GM19397 (cell line): ENCODE results near the gene TM2D1.
"Not testable (repeated sequence)": the region's sequence is repeated elsewhere in the genome, so short reads cannot be mapped to it uniquely, and the experiment has no call there.

Source experiments
- ATAC-seq: cut with Tn5 transposase; IDR thresholded peaks from one replicate; pipeline ENCODE4 v1.9.1; 2021; ENCODE audit warnings: mild to moderate bottlenecking, moderate library complexity; ENCODE audit not compliant: unreplicated experiment

TM2D1 gene

DNA sequence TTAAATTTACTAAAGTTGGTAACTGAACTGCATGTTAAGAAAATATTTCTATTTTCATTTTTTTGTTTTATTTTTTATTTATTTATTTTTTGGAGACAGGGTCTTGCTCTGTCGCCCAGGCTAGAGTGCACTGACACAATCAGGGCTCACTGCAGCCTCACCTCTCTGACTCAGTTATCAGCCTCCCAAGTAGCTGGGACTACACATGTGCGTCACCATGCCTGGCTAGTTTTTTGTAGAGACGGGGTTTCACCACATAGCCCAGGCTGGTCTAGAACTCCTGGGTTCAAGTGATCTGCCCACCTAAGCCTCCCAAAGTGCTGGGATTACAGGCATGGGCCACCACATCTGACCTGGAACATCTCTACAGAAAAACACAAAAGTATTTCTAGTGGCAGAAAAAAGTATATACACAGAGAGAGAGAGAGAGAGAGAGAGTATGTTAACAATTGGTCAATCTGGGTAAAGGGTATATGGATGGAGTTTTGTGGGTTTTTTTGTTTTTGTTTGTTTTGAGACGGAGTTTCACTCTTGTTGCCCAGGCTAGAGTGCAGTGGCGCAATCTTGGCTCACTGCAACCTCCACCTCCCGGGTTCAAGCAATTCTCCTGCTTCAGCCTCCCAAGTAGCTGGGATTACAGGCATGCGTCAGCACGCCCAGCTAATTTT lies 5.8 kb downstream of the TM2D1 start:
- not testable (repeated sequence) for ATAC-seq

DNA sequence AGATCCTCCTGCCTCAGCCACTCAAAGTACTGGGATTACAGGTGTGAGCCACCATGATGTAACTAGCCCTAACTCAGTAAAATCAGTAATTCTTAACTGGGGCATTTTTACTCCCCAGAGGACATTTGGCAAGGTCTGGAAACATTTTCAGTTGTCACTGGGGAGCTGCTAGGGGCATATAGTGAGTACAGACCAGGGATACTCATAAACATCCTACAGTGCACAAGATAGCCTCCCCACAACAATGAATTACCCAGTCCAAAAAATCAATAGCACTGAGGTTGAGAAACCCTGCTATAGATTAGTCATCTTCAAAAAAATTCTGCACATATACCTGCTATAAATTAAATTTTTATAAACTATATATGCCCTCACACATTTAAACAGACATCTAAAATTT lies 13.0 kb downstream of the TM2D1 start:
- no peak for ATAC-seq

DNA sequence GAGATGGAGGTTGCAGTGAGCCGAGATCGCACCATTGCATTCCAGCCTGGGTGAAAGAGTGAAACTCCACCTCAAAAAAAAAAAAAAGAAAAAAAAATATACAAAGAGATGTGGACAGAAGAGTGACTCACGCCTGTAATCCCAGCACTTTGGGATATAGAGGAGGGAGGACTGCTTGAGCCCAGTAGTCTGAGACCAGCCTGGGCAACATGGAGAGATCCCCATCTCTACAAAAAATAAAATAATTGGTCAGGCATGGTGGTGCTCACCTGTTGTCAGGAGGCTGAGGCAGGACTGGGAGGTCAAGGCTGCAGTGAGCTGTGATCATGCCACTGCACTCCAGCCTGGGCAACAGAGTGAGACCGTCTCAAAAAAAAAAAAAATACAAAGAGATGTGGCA lies 13.7 kb downstream of the TM2D1 start:
- ATAC-seq, result not testable (repeated sequence)

DNA sequence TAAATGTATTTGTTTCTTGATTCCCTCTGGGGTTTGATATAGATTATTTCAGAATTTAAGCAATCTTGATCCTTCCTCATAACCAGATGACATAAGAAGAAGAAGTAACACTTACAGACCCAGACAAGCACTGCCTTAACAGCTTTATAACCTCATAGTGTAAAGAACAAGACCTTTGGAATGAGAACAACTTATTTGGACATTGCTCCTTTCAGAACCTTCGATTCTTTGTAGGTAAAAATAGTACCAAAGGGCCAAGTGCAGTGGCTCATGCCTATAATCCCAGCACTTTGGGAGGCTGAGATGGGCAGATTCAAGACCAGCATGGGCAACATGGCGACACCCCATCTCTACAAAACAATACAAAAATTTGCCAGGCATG lies 15.0 kb downstream of the TM2D1 start:
- no peak for ATAC-seq

DNA sequence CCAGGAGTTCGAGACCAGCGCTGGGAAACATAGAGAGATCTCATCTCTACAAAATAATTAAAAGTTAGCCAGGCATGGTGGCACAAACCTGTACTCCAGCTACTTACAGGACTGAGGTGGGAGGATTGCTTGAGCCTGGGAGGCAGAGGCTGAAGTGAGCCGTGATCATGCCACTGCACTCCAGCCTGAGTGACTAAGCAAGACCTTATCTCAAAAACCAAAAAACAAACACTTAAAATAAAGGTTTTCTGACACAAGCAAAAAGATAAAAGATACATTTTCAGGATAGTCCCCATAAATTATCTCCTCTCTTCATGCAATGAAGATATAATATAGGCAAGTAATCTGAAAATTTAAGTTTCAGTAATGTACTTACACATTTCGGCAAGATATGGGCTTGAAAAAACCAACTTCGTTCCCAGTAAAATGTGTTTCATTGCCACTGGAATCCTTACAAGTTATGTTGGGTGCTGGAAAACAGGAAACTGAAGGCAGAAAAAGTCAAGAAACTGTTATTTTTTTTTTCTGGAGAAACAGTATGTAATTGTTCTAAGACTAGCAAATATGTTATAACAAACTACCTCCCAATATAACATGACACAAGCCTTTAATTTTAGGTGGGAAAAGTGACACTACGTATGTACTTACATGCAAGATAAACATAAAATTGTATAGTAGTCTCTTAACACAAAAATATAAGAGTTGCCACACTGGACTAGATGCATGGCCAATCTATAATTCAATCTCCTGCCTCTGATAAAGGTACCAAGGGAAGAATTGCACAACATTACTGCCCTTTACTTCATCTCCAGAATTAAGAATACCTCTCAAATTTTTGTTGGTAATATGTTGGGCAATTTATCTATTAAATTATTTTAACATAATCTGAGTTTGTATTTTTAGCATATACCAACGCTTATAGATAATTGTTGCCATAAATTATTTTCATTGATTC lies 15.7 kb downstream of the TM2D1 start:
- no peak for ATAC-seq

DNA sequence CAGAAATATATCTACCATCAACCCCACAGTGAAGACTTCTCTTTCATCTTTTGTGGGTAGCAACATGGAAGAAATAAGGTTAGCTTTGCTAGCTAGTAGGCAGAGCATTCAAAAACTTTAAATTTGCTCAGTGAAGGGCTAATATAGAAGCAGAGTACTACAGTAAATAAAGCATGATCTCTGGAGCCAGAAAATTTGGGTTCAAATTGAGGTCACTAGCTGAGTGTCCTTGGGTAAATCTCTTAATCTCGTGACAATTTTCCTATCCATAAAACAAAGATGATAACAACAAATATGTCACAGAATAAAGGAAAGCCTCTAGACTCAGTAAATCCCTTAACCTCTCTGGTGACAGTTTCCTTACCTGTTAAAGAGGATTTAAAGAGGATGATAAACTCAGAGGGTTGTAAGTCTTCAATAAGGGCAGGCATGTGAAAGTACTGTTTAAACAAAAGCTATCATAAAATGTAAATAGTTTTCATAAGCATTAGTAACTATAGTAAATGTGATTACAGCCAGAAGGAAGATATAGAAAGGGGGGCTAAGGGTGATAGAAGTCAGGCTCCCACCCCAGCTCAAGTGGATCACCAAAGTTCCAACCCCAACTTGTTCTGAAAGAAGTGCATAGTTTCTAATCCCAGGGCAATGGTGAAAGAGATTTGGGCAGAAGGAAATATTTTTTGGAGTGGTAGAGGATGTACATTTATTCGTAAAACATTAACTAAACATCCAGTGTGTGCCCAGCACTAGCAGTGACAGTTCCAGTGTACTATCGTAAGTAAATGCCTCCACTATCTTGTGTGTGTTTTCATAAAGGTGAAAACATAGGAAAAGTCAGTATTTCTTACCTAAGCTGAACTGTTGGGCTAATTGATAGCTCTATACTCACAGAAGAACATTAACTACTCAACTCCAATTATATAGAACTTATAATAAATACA lies 24.8 kb downstream of the TM2D1 start:
- ATAC-seq, result no peak

DNA sequence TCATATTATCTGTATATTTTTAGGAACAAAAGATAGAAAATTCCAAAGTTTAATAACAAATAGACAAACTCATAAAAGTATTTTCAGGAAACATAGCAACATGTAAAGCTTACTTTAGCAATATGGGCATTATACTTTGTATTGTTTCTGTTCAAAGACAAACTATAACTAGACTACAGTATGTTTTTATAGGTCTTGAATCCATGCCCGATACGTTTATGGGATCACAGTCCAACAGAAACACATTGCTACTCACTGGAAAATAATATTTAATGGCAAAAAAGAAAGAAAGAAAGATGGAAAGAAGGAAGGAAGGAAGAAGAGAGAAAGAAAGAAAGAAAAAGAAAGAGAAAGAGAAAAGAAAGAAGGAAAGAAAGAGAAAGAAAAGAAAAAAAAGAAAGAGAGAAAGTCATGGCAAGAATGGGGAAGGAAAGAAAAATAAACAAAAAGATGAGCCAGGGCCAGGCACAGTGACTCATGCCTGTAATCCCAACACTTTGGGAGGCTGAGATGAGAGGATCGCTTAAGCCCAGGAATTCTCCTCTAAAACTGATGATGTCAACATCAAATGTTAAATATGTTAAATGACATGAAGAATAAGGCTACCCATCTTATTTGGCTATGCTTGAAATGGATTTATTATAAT lies 32.7 kb downstream of the TM2D1 start:
- ATAC-seq, result no peak

DNA sequence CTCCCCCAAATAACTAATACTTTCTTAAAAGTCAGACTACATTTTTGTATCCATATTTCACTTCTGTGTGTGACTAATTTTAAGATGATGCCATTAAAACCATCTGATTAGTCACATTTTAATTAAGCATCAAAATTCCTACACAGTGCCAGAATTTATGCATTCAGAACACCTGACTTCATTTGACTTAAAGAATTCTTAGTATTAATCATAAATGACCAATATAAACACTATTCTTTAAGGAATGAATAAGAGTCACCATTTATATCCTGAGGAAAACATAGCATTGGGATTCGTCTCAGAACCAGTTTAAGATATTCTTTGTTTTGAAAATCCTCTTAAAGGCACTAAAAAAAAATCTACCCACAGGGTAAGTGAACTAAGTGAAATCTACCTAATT lies 37.0 kb downstream of the TM2D1 start:
- no peak for ATAC-seq

DNA sequence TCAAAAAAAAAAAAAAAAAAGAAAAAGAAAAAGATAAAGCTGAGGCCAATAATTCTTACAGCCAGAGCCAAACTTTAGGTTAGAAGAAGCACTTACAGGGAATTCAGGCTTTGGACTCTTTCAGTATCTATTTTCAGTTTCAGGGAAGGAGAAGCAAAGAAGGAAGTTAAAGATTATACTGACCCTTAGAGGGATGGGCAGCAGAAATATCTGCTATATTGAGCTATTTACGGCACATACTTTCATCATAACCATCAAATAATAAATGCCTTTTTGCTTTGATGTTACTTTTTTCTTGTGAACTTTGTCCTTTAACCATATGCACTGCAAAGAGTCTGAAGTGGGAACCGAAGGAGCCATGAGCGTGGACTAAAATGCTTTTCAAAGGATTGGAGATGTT lies 42.0 kb downstream of the TM2D1 start:
- ATAC-seq, result no peak

DNA sequence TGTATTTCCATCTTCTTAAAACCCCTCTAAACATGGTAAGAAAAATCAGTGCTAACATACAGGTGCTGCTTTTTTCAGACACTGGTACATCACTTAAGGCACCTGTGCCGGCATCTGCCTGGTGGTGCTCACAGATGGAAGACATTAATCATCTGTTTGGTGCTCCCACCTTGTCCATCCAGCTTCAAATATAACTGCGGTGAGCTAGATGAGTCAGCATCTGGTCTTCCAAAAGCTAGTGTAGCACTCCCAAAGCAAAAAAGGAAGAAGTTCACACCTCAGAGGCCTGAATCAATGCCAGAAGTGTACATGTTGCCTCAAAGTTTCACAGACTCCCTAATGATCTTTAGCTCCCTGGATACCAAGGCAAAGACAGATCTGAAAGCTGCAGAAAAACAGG lies 44.4 kb downstream of the TM2D1 start:
- ATAC-seq, result no peak

DNA sequence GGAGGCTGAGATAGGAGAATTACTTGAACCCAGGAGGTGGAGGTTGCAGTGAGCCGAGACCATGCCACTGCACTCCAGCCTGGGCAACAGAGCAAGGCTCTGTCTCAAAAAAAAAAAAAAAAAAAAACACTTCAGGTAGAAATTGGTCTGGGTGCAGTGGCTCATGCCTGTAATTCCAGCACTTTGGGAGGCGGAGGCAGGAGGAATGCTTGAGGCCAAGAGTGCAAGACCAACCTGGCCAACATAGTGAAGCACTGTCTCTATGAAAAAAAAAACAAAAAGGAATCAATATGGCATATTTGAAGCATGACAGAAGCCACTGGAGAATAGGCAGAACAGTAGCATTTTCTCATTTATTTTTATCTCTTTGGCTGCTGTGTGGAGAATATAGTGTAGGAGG lies 48.1 kb downstream of the TM2D1 start:
- not testable (repeated sequence) for ATAC-seq

DNA sequence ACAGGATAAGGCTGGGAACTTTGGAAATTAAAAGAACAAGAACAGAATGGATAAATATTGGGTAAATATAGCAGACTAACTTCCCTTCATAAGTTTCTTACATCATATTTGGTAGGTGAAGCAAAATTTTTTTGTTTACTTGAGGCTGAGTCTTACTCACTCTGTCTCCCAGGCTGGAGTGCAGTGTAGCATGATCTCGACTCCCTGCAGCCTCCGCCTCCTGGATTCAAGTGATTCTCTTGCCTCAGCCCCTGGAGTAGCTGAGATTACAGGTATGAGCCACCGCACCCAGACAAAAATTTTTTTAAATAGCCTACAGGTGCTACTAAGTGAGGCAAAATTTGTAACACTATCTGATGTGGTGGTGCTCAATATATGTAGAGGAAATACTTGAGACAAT lies 50.7 kb downstream of the TM2D1 start:
- no peak for ATAC-seq

DNA sequence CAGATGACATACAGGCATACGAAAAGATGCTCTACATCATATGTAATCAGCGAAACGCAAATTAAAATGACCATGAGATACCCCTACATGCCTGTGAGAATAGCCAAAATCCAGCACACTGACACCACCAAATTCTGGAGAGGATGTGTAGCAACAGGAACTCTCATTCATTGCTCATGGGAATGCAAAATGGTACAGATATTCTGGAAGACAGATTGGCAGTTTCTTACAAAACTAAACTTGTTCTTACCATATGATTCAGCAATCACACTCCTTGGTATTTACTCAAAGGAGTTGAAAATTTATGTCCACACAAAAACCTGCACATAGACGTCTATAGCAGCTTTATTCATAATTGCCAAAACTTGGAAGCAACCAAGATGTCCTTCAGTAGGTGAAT lies 52.6 kb downstream of the TM2D1 start:
- no peak for ATAC-seq

DNA sequence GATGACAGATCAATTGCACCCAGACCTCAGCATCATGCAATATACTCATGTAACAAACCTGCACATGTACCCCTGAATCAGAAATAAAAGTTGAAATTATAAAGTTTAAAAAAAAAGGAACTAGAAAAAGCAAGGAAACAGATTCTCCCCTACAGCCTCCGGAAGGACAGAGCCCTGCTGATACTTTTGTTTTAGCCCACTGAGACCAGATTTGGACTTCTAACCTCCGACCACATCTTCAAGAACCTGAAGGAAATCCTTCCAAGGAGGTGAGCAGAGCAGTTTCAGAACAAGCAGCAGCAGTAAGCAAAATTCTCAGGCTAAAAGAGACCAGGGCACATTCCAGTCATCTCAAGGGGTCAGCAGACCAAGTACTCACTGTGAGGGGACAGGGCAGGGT lies 54.5 kb downstream of the TM2D1 start:
- no peak for ATAC-seq

DNA sequence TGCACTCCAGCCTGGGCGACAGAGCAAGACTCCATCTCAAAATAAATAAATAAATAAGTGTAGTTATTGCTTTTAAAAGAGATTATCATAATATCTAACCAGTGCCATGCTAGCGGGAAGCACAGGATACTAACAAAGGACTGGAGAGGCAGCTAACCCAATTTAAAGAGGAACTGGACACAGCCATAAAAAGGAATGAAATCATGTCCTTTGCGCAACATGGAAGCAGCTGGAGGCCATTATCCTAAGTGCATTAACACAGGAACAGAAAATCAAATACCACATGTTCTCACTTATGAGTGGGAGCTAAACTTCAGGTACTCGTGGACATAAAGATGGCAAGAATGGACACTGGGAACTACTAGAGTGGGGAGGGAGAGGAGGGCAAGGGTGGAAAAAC lies 54.9 kb downstream of the TM2D1 start:
- ATAC-seq, result no peak

DNA sequence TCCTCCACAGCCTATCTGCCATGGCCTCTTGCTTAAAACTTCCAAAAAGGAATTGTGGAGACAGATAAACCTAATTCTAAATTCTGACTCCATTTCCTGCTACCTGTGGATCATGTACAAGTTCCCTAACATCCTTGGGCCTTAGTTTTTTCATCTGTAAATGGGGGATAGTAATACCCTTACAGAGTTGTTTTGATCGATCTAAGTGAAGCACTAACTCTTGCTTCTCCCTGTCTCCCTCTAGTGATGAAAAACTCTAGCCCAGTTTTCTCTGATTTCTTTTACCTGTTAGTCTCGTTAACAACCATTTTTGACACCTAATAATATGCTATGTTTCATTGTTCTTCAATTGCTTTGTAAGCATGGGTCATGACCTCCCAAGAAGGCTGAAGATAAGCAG lies 65.9 kb downstream of the TM2D1 start:
- ATAC-seq, result no peak

DNA sequence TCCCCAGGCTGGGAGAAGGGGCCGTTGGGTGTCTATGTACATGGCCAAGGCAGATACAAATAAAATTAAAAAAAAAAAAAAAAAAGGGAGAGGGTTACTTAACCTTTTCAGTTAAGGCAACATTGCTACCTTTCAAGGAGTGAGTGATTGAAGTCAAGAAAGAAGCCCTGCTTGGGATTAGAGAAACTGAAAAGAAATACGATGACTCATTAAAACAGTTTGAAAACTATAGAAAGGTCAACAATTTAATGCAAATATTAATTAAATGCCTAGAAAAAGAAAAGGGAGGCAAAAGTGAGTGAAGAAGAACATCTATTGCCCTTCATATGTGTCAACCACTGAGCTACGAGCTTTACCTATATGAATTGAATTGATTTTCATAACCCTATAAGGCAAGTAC lies 69.5 kb downstream of the TM2D1 start:
- ATAC-seq, result no peak

DNA sequence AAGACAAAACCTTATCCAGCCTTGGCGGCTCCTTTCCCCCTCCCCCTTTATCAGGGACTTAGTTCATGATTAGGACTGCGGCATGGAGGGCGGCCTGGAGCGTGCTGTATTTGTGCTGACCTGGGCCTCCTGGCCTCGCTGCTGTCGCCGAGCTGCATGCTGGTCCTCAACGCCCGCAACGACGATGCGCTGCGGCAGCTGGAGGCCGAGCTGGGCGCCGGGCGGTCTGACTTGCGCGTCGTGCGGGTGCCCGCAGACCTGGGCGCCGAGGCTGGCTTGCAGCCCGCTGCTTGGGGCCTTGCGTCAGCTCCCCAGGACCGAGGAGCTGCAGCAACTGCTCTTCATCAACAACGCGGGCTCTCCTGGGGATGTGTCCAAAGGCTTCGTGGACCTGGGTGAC lies 70.9 kb downstream of the TM2D1 start:
- ATAC-seq, result no peak

DNA sequence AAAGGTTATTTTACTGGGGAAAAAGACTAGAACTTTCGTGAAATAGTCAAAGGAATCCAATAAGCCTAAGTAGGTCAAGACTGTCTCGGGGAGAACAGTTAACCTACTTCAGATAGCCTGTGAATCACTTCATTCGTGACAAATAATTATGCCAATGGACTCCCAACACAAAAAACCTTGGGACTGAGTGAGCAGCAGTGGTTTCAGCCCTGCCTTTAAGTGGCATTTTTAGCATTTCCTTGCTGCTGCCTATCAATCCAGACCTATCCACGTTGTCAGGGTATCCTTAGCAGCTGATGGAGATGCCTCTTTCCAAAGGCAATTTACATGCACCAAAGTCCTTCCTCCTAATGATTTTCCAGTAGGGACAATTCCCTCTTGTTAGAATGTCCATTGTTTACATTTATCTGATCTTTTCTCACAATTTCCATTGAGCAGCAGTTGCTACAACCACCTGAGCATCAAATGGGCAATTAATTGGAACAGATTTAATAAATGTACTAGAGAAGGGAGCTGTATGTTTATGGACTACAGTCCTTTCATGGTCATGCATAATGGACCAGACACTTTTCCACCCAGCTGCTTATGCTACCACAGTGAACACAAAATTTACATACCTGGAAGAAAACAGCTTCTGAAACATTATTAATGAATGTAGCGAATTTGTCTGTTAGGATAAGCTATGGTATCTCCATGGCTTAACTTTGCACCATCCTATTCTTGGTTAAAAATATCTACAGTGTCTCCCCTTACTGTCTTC lies 75.8 kb downstream of the TM2D1 start:
- ATAC-seq, result no peak

DNA sequence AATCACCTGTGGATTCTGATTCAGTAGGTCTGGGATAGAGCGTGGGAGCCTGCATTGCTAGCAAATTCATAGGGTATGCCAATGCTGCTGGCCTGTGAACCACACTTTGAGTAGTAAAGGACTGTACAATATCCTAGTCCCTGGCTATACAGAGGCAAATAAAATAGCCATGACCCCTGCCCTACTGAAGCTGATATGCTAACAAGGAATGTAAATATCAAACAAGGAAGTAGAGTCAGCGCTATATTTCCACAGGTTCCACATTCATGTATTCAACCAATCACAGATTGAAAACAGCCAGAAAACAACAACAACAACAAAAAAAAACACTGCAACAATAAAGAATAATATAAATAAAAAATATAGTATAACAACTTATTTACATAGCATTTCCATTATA lies 77.8 kb downstream of the TM2D1 start:
- no peak for ATAC-seq
